Astrocyte (in vitro differentiated cells and primary cell): Measurements from ENCODE around the gene PRF1.

Experiments
- CTCF ChIP-seq: IDR thresholded peaks from 2 replicates; pipeline ENCODE4 v1.5.1; 2011; ENCODE audit warnings: low read depth, mild to moderate bottlenecking, inconsistent platforms, low read length, moderate library complexity; ENCODE audit not compliant: insufficient read depth
- EZH2 ChIP-seq: IDR thresholded peaks from 2 replicates; pipeline ENCODE4 v1.6.1; 2012; ENCODE audit warnings: mild to moderate bottlenecking, low read length, inconsistent platforms; ENCODE audit not compliant: insufficient read depth

DNA sequence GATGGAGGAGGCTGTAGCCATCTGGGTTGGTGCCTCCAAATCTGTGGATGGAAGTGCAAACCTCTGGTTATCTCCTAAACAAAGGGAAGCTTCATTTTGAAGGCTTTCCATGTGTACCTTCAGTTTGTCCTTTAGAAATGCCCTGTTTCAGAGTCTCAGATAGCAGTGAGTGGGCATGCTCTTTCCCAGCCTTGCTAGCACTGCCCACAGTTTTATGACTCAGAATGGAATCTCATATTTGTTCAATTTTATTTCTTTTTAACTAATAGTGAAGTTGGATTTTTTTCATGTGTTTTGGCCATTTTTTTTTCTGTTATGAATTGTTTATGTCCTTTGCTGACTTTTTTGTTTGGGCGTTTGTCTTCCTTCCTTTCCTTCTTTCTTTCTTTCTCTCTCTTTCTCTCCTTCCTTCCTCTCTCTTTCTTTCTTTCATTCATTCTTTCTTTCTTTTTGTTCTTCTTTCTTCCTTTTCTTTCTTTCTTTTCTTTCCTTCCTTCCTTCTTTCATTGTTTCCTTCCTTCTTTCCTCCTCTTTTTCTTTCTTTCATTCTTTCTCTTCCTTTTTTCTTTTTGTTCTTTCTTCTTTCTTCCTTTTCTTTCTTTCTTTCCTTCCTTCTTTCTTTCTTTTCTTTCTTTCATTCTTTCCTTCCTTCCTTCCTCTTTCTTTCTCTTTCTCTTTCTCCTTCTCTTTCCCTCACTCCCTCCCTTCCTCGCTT is 25.6 kb downstream of the PRF1 start:
- TF ChIP-seq CTCF = no peak
- no peak for TF ChIP-seq EZH2
